GM18517 (cell line): ENCODE measurements around the gene NDUFS7.

Experiments
- ATAC-seq: cut with Tn5 transposase; IDR thresholded peaks from one replicate; pipeline ENCODE4 v1.9.1; 2021; ENCODE audit warnings: mild to moderate bottlenecking, moderate library complexity; ENCODE audit not compliant: unreplicated experiment

Gene NDUFS7

DNA sequence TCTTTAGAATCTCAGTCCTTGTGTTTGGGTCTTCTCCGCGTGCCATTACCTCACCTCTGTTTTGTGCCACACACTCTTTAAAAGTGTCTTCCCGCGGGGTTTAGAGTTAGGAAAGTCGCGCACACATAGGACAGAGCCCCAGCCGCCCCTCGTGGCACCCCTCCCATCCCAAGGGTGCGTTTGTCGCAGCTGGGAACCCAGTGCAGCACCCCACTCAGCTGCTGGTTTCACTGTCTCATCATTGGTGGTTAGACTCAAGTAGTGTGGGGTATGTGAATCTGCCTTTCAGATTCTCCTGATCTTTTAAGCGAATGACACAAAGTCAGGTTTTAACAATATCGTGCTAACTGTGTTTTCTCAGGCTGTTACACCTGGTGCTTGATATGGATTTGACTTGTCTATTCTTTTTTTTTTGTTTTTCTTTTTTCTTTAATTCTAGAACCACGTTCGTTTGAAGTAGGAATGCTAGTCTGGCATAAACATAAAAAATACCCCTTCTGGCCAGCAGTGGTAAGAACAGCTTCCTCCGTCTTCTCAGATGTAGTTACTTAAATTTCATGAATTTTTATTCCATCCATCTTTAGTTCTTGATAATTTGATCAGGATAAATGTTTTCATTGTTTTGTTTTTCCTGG lies 19.5 kb upstream of the NDUFS7 start:
- no peak for ATAC-seq

DNA sequence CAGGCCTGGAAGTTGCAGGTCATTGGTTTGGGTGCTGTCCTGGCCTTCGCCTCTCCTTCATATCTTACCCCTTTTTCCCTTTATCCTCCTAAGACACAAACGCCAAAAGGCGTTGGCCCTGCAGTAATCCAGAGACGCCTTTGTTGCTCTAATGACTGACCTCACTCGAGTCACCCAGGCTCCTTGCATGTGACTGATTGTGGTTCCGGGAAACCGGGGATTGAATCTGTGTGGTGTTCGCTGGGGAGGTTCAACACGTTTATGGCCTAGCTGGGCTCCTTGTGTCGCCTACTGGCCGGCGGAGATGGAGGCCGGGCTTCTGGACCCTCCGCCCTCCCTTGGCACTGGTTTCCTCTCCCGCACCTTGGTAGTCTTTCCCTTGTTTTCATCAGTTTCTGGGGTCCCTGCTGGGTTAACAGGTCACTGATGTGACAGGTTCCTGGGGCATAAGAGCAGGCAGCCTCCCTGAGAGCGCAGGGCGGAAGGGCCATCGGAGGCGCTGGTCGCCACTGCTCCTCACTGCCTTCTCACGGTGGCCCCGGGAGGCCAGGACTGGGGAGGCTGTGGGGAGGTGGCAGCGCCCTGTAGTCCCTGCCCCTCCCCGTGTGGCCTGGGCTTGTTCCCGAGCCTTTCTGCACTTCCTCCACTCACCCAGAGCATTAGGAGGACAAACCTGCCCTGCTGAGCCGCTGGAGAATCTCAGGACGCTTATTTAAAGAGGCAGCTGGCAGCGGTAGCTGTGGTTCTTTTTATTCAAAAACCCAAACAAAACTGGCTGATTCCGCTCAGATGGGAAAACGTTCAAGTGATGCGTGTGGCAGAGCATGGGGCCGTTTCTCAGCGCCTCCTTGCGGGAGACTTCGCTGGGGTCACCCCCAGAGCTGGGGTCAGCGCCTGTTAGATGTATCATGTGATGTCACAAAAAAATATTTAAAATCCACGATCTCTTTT lies 18.1 kb upstream of the NDUFS7 start:
- no peak for ATAC-seq

DNA sequence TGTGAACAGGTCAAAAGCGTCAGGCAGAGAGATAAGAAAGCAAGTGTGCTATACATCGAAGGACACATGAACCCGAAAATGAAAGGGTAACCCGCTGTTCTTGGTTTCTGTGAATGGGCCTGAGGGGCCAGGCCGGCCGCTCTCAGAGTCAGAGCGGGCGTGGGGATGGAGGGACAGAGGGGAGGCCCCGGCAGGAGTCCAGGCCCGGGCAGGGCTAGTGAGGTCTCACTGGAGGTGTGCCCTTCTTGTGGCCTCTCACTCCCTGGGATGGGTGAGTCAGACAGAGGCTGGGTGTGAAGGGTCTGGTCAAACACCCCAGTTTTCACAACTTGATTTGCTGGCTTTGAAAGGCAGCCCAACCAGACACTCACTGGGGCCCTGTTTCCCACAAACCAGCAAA lies 17.4 kb upstream of the NDUFS7 start:
- no peak for ATAC-seq

DNA sequence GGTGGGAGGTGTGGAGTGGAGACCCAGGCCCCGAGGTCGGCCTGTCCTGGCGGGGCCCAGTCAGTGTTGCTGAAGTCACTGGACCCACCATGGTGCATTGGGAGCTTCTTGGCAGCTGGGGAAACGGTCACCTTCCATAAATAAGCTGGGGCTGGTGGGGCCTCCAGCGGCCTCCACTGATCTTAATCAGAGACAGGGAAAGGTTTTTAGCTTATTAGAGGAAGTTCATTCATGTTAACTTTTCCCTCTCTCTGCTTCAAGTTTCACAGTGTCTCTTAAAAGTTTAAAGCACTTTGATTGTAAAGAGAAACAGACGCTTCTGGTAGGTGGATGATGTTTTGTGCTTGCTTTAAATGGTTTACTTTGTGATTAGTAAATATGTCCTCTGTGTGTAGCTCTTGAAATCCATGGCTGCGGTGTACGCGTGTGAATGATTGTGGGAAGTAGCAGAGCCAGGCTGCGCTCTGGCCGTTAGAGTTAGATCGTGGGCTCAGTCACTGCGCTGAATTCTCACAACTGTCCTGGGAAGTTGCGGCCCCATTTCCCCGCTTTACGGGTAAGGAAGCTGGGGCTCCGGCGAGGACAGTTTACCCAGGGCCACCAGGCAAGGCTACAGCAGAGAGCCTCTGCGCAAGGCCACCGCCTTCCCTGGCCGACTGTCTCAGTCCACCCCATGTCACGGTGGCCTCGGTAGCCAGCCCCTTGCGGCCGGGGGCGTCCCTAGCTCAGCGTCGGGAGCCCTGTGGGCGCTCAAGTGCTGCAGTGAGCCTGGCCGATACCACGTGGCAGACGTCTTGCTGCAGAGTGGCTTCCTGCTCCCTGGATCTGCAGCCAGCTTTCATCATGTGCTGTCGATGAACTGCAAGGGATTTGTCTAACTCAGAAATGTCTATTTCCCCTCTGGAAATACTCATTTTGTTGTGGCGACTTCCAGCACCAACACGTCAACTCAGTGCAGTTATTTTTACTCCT lies 16.5 kb upstream of the NDUFS7 start:
- ATAC-seq: no peak

DNA sequence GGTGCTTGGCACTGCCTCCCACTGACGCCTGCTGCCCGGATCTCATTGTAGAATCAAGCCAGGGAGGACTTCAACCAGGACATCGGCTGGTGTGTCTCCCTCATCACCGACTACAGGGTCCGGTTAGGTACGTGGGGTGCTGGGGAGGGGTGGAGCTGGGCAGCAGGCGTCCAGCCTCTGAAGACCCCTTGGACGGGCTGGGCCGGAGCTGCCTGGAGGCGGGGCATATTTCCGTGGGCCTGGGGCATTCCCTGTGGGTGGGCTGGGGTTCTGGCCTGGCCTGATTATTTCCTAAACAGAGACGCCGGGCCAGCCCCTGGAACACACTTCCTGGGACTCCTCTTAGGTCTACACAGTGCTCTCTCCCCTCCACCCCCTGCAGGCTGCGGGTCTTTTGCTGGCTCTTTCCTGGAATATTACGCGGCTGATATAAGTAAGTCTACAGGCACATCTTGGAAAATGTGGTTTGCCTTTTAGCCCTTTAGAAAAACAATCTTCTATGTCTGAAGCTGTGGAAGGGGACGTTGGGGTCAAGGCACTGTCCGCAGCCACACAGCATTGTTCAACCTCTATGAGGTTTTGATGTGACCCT lies 14.4 kb upstream of the NDUFS7 start:
- ATAC-seq: no peak

DNA sequence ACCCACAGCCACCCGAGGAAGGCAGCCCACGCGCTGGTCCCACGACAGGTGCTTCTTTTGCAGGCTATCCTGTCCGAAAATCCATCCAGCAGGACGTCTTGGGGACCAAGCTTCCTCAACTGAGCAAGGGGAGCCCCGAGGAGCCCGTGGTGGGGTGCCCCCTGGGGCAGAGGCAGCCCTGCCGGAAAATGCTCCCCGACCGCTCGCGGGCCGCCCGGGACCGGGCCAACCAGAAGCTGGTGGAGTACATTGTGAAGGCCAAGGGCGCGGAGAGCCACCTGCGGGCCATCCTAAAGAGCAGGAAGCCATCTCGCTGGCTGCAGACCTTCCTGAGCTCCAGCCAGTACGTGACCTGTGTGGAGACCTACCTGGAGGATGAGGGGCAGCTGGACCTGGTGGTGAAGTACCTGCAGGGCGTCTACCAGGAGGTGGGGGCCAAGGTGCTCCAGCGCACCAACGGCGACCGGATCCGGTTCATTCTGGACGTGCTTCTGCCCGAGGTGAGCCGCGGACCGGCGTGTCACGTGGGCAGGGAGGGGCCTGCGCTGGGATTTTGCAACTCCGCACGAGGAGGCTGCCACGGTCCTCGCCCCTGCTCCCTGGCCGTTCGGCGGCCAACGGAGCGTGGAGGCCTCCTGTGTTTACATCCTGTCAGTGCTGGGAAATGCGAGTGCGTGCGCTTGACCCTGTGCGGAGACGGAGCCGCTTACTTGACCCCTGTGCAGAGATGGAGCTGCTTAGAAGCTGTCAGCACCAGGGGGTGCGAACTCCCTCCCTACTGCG lies 12.9 kb upstream of the NDUFS7 start:
- ATAC-seq: no peak

DNA sequence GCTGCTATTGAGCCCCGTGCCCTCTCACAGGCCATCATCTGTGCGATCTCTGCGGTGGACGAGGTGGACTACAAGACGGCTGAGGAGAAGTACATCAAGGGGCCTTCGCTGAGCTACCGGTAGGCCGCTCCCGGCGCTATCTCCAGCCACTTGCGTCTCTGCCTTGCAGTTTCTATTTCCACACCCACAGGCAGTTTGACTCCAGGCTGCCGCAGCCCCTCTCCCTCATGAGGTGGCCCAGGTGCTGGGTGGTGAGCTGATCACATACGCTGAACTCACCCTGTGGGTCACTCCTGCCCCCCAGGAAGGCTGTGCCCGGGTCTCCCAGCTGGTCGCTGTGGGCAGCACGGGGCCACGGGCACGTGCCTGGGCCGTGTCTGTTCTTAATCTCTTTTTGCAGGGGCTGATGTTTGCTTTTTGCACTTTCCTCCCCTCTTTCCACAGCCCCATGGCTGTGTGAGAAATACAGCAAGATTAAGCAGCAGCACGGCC lies 10.6 kb upstream of the NDUFS7 start:
- ATAC-seq: no peak

DNA sequence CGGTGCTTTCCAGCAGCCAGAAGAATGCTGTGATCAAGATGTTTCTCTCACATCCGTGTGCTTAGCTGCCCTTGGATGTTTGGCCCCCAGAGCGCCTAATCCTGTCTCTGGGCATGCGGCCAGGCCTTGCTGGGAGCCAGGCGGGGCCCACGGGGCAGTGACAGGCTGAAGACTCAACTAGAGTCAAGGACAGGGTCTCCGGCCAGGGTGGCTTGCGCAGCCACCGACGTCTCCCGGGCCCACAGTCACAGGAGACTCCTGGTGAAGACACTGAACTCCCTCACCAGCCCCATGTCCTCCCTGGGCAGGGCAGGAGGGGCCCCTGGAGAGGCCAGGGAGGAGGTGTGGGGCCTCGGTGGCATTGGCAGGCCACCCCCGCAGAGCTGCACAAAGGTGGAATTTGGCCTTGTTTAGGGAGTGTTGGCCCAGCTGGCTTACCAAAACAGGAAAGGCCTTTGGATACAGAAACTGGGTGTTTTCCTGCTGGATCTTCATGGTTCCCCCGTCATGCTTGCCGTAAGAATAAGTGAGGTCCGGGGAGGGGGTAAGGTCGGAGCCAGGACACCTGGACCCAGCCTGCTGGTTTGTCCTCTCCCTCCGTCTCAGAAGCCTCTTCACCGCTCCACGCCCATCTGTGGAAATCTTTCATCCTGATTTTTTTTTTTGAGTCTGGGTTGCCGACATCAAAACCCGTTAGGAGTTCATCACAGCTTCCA lies 10.0 kb upstream of the NDUFS7 start:
- ATAC-seq: no peak

DNA sequence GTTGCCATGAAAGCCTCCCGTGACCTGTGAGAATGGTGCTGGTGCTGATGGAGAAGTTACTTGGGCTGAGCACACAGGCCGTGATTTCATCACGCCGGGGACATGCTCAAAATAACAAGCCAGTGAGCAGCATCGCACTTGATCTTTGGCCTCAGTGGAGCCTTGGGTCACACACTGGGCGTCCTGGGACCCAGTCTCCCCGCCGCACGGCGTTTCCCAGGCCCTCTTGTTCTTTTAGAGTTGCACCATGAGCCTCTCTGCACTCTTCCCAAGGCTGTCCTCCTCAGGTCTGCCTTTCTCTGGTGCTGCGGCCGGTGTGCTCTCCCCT lies 9.5 kb upstream of the NDUFS7 start:
- no peak for ATAC-seq

DNA sequence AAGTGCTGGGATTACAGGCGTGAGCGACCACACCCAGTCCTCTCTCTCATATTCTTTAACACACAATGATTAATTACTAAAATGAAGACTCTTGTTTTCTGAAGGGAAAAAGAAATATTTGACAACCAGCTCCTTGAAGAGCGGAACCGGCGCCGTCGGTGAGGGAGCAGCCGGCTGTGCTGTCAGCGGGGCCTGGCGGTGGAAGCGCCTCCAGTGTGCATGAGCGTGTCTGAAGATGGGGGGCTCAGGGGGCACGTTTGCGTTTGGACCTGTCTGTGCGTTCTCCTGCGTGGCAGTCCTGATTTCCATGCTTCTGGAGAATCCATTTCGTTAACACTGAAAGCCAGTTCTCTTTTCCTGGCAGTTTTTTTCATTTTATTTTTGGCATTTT lies 7.3 kb upstream of the NDUFS7 start:
- no peak for ATAC-seq

DNA sequence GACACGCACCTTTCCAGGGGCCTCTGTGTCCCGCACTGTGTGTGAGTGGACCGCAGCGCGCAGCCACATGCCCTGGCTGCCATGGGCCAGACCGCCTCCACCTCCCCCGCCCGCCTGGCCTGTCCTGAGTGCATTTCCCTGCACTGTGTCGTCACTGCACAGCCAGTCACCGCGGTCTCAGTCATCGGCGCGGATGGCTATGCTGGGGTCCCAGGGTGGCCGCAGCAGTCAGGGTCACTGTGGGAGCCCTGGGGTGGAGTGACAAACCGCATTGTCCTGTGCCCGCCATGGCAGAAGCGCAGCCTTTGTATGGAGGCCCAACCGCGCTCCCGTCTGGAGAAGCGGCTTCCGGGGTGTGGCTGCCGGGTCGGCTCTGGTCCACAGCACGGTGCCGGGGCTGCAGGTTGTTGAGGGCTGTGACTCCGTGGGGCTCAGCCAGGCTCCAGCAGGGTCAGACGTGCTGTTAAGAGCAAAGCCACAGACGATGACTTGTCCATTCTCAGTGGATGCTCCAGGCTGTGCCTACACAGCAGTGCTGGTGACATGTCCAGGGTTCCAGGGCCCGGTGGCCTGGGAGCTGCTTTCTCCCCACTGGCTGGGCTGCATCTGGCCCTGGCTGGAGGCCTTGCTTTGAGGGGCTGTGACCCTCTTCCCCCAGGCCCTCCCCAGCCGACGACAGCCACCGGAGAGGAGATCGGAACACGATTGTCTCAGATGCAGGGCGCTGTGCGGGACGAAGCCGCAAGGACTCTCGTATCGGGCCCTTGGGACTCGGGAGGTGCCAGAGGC lies 6.3 kb upstream of the NDUFS7 start:
- ATAC-seq: no peak

DNA sequence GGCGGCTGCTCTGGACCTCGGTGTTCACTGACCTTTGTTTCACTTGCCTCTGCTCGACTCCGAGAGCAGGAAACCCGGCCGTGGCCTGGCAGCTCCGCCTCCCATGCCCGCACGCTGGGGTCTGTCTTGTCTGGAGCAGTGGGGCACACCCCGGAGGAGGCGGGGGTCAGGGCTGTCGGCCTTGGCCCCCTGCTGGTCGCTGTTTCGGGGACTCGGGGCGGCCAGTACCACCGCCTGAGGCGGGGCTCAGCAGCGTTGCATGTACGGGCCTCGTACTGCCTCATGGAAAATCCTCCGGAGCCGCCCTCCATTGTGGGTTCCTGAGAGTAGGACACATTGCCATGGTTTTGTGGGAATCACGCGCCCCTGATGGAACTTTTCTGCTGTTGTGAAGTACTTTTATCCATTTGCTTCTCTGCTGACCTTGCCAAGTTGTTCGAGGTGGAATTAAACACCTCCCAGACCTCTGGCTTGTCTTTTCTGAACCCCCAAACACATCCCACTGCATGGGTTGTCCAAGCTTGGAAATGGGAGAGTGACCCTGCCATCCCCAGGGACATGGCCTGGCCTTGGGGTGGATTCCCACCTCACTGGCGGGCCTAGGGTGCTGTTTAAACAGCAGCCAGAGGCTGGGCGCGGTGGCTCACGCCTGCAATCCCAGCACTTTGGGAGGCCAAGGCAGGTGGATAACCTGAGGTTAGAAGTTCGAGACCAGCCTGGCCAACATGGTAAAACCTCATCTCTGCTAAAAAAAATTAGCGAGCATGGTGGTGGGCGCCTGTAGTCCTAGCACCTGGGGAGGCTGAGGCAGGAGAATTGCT lies 5.5 kb upstream of the NDUFS7 start:
- ATAC-seq: no peak

DNA sequence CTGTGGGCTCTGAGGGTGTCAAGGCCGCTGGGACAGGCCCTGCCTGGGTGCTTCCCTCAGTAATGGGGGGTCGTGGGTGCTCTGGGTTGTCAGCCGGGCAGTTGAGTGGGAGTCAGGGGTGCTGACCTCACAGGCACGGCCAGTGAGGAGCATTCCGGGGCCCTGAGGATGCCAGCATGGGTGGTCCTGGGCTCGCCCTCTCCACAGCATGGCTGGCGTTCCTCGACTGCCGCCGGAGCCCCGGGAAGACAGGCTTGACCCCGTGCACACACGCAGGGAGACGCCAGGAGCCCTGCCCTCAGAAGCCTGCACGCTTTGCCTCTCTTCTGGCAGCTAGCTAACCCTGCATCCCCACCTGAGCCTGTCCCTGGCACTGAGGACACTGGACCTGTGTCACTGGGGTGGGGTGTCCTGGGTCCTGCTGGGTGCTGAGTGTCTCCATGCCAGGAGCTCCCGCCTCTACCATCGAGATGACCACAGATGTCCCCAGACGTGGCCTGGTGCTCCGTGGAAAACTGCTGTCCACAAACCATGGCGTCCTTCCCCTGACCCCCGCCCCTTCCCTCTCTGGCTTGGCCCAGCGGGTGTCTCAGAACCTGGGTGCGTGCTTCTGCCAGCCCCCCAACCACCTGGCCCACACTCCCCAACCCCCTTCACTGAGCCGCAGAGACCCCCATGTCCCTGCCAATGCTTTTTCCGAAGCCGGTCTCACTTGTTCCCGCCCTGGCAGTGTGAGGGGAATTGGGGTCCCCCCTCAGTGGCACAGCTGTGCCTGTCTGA lies 4.4 kb upstream of the NDUFS7 start:
- no peak for ATAC-seq

DNA sequence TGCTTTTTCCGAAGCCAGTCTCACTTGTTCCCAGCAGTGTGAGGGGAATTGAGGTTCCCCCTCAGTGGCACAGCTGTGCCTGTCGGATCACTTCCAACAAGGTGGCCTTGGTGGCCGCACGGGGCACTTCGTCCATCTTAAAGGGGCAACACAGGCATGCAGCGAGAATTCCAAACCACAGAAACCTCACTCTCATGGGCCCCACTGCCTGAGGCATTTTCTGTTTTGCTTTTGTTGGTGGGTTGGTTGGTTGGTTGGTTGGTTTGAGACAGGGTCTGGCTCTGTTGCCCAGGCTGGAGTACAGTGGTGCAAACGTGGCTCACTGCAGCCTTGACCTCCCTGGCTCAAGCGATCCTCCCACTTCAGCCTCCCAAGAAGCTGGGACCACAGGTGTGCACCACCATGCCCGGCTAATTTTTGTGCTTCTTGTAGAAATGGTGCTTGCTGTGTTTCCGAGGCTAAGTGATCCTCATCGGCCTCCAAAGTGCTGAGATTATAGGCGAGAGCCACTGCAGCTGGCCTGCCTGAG lies 3.7 kb upstream of the NDUFS7 start:
- ATAC-seq: no peak

DNA sequence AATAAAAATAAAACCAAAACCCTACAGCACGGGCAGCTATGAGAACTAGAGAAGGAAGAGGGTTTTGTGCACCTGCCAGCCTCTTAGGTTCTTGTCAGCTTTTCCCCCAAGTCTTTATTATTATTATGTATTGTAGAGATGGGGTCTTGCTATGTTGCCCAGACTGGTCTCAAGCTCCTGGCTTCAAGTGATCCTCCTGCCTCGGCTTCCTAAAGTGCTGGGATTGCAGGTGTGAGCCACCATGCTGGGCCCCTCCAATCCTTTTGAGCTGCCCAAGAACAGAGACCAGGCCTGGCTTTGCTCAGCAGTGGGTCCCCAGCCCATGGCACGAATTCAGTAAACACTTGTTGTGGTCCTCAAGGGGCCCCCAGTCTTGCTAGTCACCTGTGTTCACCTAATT lies 1.5 kb upstream of the NDUFS7 start:
- ATAC-seq: no peak

DNA sequence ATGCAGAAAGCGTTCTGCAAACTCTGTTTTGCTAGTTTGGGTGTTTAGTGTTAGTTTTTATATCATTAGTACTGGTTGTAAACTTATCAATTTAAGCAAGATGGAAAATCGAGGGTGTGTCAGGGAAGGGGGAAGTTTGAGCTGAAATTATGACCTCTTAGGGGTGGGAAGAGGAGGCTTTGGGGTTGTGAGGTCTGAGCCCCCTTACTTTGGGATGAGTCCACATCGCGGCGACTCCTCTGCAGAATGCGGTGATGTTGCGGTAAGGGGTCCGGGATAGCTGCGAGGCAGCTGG lies 743 bp upstream of the NDUFS7 start:
- ATAC-seq: no peak

DNA sequence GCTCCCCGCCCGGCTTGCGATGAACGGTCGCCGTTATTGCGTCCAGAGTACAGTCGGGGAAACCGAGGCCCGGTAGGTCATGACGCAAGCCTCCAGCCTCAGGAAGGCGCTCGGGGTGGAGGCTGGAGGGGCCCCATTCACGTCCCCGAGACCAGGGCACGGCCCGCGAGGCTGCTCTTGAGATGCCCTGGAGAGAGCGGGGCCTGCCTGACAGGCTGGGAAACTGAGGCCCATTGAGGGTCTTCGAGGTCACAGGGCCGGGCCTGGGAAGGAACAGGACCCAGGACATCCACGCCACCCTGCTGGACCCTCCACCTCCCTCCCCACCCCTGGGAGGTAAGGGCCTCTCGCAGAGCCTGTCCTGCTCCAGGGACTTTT lies 367 bp downstream of the NDUFS7 start:
- peak; percentile 6 for ATAC-seq
